Cardiac septum (tissue), 1 donor: ENCODE results near the gene LLGL2. TPM values are rescaled to one million over a fixed set of nuclear protein-coding genes. Genes with fewer than 3 reads are reported as not detected.

Experiments used
- DNase-seq: peaks from one replicate; pipeline ENCODE4 v3.0.0-alpha.2; 2020; ENCODE audit warnings: low spot score
- intact Hi-C: fragments of 100-400 bp; cut with DNase I; formaldehyde crosslinking; loops from one replicate; pipeline ENCODE4 v1.14.0; 2022
- total RNA-seq: library from RNA; stranded (reverse); fragmentation: NEBNext Ultra II Directional; extraction: Animal tissue kit (Norgen Biotek cat#: 25700); gene quantifications from one replicate; pipeline ENCODE4 v1.2.1, GENCODE V29; 2021
- donor health status: DM: no; HTN: no; CAD: no.

LLGL2 gene
- total RNA-seq, 1 donor from 2014 or later = 4.7 TPM

GRCh38 chr17:75559958-75560533 lies 34.5 kb downstream of the LLGL2 start:
- DNase-seq = no peak
- intact Hi-C loops = no loop called here

- intact Hi-C loops = no loop called here
- DNase-seq = no peak
Observed at GRCh38 chr17:75561927-75562603, 36.6 kb downstream of the LLGL2 start.

- intact Hi-C loops = no loop called here
- no peak for DNase-seq
Observed at GRCh38 chr17:75563063-75563758, 37.7 kb downstream of the LLGL2 start.

GRCh38 chr17:75564195-75564594 lies 38.7 kb downstream of the LLGL2 start:
- intact Hi-C loops = no loop called here
- no peak for DNase-seq

- intact Hi-C loops = no loop called here
- DNase-seq = no peak
Observed at GRCh38 chr17:75565066-75565465, 39.6 kb downstream of the LLGL2 start.

GRCh38 chr17:75565618-75566017 lies 40.1 kb downstream of the LLGL2 start:
- no peak for DNase-seq
- intact Hi-C loops = no loop called here

- intact Hi-C loops = no loop called here
- DNase-seq = no peak
Observed at GRCh38 chr17:75566416-75566815, 40.9 kb downstream of the LLGL2 start.

- intact Hi-C loops = no loop called here
- DNase-seq = no peak
Observed at GRCh38 chr17:75566834-75567233, 41.3 kb downstream of the LLGL2 start.

GRCh38 chr17:75568412-75569255 lies 43.1 kb downstream of the LLGL2 start:
- DNase-seq = no peak
- intact Hi-C loops = no loop called here

GRCh38 chr17:75570034-75570676 lies 44.7 kb downstream of the LLGL2 start:
- DNase-seq = no peak
- intact Hi-C loops = no loop called here

- intact Hi-C loops = no loop called here
- DNase-seq = no peak
Observed at GRCh38 chr17:75570772-75571171, 45.3 kb downstream of the LLGL2 start.

- DNase-seq = no peak
- intact Hi-C loops = no loop called here
Observed at GRCh38 chr17:75571197-75571884, 45.8 kb downstream of the LLGL2 start.

GRCh38 chr17:75571885-75572215 lies 46.4 kb downstream of the LLGL2 start:
- no peak for DNase-seq
- intact Hi-C loops = no loop called here

GRCh38 chr17:75572713-75573539 lies 47.4 kb downstream of the LLGL2 start:
- no peak for DNase-seq
- intact Hi-C loops = no loop called here

GRCh38 chr17:75573540-75573957 lies 48.1 kb downstream of the LLGL2 start:
- intact Hi-C loops = no loop called here
- DNase-seq = no peak

- intact Hi-C loops = no loop called here
- DNase-seq = no peak
Observed at GRCh38 chr17:75573994-75574393, 48.5 kb downstream of the LLGL2 start.

- DNase-seq = no peak
- intact Hi-C loops = no loop called here
Observed at GRCh38 chr17:75574404-75575036, 49.0 kb downstream of the LLGL2 start.

GRCh38 chr17:75575197-75575596 lies 49.7 kb downstream of the LLGL2 start:
- no peak for DNase-seq
- intact Hi-C loops = no loop called here
